GM19240 (cell line): ENCODE data around the gene L3MBTL1.
"Not testable (repeated sequence)": the region's sequence is repeated elsewhere in the genome, so short reads cannot be mapped to it uniquely, and the experiment has no call there.

ENCODE experiments used
- DNase-seq: peaks from one replicate; pipeline ENCODE4 v3.0.0; 2011; ENCODE audit warnings: low spot score; ENCODE audit not compliant: insufficient read length

Gene L3MBTL1

GRCh38 chr20:43502021-43502420 lies 5.5 kb upstream of the L3MBTL1 start:
- not testable (repeated sequence) for DNase-seq

GRCh38 chr20:43506238-43506637 lies 1.3 kb upstream of the L3MBTL1 start:
- DNase-seq: no peak

GRCh38 chr20:43508106-43508505 lies 609 bp downstream of the L3MBTL1 start:
- DNase-seq: no peak

- no peak for DNase-seq
These were observed 1.1 kb downstream of the L3MBTL1 start for GRCh38 chr20:43508604-43509040.

GRCh38 chr20:43511879-43512278 lies 4.4 kb downstream of the L3MBTL1 start:
- no peak for DNase-seq

GRCh38 chr20:43513372-43513930 lies 6.0 kb downstream of the L3MBTL1 start:
- DNase-seq: no peak

GRCh38 chr20:43513931-43514647 lies 6.6 kb downstream of the L3MBTL1 start:
- peak; percentile 93 for DNase-seq

GRCh38 chr20:43514648-43514999 lies 7.1 kb downstream of the L3MBTL1 start:
- no peak for DNase-seq

- DNase-seq: no peak
These were observed 8.1 kb downstream of the L3MBTL1 start for GRCh38 chr20:43515628-43516027.

- no peak for DNase-seq
These were observed 8.8 kb downstream of the L3MBTL1 start for GRCh38 chr20:43516251-43516824.

GRCh38 chr20:43520074-43520630 lies 12.7 kb downstream of the L3MBTL1 start:
- no peak for DNase-seq

GRCh38 chr20:43525021-43525420 lies 17.5 kb downstream of the L3MBTL1 start:
- DNase-seq: no peak

GRCh38 chr20:43528258-43528875 lies 20.9 kb downstream of the L3MBTL1 start:
- no peak for DNase-seq

GRCh38 chr20:43529051-43529450 lies 21.6 kb downstream of the L3MBTL1 start:
- DNase-seq: no peak

- no peak for DNase-seq
These were observed 22.1 kb downstream of the L3MBTL1 start for GRCh38 chr20:43529457-43530153.

GRCh38 chr20:43530321-43531090 lies 23.0 kb downstream of the L3MBTL1 start:
- DNase-seq: no peak

- DNase-seq: no peak
These were observed 23.6 kb downstream of the L3MBTL1 start for GRCh38 chr20:43531091-43531443.

GRCh38 chr20:43532416-43533055 lies 25.0 kb downstream of the L3MBTL1 start:
- DNase-seq: no peak

- no peak for DNase-seq
These were observed 25.6 kb downstream of the L3MBTL1 start for GRCh38 chr20:43533060-43533459.

- no peak for DNase-seq
These were observed 26.5 kb downstream of the L3MBTL1 start for GRCh38 chr20:43534016-43534415.
